DMS53 treated with DMSO at 0.1 percent for 48 hours (cell line): ENCODE results near the gene VAV2.

ENCODE experiments used
- DNase-seq: peaks from one replicate; lab custom pipeline; 2025; ENCODE audit not compliant: unreplicated experiment; lab: John Stamatoyannopoulos, UW

Gene VAV2

GRCh38 chr9:133826289-133827085, 165.6 kb downstream of the VAV2 start:
- no peak for DNase-seq

DNA sequence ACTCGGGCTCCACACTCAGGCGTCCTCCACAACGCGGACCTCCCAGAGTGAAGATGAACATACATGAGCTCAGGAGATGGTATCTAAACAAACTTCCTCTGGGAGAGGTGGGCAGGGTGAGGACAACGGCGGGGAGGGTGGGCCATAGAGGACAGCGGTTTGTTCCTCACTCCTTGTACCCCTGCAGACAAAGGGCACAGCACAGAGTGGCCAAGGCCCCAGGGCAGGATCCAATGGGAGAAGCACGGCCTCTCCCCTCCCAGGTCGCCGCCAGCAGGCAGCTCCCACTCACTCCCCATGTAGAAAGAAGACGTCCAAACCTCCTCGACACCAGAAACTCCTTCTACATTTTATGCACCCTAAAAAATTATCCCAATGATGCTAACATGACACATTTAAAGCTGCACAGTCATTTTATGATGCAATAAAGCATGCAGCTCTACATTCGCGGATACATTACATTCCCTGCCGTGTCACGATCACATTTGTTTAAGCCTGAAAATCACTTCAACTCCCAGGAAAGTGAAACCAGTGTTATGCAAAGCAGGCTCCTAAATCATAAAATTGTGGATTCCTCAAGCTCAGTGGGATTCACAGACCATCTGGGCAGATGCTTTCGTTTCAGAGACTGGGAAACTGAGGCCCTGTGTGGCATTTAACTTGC, 166.4 kb downstream of the VAV2 start:
- DNase-seq = no peak

- DNase-seq = no peak
Measured at GRCh38 chr9:133824802-133825186, 167.3 kb downstream of the VAV2 start.

- DNase-seq = no peak
Measured at GRCh38 chr9:133824106-133824801, 167.9 kb downstream of the VAV2 start.

DNA sequence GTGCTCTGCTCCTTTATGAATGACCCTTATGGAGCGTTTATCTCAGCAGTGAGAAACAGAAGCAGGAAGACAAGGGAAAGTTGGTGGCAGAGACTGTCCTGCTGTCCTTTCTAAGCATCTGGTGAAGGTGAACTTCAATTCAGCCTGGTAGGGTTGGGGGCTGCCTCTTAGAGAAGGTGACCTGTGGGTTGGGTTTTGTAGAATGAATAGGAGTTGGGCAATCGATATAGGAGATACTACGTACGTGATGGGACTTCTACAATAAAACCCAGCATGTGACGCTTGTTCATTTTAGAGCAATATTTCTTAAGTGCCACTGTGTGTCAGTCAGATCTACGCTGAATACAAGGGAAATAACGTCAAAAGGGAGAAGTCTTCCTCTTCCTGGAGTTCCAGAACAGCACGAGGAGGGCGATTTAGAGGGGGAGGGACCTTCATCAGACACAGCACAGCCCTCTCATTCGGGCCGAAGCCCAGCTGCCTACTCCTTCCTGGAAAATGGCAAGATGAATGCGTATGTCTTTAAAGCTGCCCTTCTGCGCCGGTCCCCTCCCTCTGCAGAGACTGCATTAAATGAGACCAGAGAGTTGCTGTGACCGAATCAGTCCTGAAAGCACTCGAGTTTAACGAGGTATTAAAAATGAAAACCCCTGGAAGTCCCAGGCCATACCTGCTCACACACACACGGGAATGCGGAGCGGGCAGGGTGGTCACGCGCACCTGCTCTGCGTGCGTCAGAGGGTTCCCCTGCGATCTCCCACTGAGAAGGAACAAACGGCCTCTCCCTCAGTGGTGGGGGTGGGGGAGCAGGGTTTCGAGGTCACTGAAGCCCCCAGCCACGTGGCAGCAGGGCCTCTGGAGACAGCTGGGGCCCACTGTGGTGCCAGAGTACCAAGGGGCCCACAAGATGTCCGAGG, 168.7 kb downstream of the VAV2 start:
- DNase-seq = no peak

DNA sequence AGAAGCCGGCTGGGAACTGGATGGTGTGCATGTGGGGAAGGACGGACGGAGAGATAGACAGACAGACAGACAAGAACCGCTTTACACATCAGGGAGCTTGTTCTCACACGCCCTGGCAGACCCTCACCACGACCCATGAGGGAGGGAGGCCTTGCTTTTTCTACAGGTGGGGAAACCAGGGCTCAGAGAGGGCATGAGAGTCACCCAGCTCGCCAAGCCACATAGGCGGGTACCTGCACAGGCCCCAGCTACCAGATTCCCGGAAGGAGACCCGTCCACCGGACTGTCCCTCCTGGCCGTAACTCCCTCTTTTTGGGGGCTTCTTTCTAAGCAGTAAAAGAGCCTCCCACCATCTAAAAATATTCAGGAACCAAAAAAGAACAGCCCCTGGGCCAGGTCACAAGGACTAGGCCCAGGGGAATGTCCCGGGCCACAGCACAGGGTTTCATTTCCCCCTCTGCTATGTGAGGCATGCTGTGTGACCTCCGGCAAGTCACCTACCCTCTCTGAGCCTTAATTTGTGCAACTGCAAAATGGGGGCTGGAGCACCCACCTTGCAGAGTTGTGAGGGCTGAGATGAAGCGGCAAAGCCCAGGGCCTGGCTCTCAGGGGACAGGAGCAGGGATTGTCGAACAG, 169.6 kb downstream of the VAV2 start:
- no peak for DNase-seq

DNA sequence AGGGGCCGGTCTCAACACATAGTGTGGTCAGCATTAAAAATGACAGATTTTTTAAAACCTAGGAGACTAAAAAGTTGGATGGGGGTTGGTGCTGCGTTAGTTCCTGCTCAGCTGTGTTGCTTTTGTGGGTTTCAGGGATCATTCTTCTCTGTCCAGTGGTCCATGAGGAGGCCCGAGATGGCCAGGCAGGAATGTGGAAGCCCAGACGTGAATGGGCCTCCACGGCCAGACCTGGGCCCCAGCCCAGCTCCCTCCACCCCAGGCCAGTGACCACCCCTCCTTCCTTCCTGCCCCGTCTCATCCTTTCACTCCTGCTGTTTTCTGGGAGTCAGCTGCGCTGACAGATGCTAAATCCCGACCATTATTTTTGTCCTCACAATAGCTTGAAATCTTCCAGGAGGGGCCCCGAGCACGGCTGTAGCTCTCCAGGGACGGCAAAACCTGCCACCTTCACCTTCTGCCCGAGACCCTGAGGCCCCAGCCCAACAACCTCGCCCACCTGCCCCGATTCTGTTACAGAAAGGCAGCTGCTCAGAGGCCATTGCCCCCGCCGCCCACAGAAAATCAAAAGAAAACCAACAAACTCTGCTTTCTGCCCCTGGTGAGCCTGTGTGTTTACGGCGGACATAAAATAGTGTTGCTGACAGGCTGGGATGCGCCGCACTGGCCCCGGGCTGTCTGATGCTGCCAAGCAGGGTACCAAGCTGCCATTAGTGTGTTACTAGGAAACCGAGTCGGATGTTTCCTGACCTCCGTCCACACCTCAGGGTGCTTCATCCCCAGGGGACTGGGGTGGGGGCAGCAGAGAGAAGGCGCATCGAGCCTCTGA, 170.3 kb downstream of the VAV2 start:
- no peak for DNase-seq

DNA sequence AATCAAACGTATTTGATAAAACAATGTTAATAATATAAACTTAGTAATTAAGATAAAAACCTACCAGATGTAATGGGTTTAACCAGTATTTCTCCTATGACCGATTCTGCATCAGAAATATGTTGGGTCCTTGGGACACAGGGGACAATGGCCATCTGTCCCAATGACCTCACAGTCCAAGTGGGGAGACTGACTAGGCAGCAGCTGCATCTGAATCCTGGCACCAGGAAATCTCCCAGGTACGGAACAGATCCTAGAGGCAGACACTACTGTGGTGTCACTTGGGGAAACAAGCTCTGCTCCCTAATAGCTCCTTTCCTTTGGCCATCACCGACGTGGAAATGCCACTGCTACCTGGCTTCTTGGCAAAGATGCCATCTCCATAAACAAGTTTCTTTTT, 172.2 kb downstream of the VAV2 start:
- no peak for DNase-seq

DNA sequence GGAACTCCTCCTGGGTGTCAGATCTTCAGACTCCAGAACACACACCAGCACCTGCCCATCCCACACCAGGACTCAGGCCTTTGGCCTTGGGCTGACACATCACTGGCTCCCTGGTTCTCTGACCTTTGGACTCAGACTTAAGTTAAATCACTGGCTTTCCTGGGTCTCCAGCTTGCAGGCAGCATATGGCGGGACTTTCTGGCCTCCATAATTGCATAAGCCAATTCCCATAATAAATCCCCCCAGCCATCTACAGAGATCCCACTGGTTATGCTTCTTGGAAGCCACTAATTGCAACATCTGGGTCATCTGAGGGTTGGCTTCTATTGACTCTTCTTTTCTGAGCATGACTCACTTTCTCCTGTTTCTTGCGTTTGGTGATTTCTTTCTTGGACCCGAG, 173.7 kb downstream of the VAV2 start:
- DNase-seq = no peak

GRCh38 chr9:133815781-133816180, 176.3 kb downstream of the VAV2 start:
- no peak for DNase-seq

DNA sequence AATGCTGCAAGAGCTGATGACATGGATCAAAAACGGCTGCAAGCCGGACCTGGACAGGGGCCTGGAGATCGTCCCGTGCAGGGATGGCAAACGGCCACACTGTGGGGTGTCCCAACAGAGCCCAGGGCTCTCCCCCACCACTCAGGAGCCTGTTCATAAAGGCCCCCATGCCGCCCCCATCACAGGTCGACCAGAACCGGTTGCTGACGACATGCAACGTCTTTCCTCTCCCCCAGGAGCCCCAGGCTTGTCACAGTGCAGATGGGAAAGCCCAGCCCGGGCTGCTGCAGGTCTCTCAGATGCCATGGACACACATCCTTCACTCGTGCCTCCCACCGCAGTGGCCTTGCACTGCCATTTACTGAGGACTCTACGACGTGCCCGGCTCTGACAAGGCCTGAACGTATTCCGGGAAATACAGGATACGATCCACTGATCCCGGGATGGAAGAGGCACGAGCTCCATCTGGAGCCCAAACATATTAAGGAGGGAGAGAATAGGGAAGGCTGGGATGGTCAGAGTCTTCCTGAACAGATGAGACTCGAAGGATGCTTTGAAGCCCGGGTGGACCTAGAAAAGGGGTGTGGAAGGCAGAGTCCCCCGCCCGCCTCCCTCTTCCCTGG, 177.4 kb downstream of the VAV2 start:
- DNase-seq = no peak

GRCh38 chr9:133813749-133814585, 178.2 kb downstream of the VAV2 start:
- no peak for DNase-seq

DNA sequence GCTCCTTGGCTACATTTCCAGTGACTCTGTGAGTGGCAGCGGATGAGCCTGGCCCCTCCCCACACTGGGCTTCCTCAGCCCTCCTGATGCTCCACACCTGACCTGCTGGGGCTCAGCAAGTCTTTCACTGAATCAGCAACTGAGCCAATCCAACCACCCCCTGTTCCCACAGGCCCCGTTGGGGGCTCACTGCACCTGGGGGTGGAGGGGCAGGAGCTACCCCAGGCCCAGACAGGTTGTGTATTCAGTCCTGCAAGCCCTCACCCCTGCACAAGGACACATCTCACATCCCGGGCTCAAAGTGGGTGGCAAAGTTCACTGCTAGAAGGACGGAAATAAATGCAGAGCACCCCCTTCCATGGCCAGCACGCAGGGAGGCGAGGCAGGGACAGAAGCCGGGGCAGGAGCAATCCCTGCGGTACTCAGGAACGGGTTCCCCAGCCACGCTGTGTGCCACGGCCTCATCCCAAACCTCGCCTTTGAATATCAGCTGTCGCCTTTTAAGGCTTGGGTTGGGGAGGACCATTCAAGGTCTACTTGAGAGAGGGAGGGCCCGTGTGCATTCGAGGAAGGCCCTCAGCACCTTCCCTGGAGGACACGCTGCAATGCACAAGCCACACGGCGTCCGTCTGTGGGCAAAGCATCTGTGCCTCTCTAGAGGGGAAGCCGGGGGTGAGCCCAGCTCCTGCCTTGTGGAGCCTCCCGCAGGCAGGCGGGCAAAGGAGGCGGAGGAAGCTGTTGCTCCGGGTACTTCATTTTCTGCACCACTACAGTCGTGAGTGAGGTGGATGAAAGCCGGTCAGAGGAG, 179.0 kb downstream of the VAV2 start:
- no peak for DNase-seq

DNA sequence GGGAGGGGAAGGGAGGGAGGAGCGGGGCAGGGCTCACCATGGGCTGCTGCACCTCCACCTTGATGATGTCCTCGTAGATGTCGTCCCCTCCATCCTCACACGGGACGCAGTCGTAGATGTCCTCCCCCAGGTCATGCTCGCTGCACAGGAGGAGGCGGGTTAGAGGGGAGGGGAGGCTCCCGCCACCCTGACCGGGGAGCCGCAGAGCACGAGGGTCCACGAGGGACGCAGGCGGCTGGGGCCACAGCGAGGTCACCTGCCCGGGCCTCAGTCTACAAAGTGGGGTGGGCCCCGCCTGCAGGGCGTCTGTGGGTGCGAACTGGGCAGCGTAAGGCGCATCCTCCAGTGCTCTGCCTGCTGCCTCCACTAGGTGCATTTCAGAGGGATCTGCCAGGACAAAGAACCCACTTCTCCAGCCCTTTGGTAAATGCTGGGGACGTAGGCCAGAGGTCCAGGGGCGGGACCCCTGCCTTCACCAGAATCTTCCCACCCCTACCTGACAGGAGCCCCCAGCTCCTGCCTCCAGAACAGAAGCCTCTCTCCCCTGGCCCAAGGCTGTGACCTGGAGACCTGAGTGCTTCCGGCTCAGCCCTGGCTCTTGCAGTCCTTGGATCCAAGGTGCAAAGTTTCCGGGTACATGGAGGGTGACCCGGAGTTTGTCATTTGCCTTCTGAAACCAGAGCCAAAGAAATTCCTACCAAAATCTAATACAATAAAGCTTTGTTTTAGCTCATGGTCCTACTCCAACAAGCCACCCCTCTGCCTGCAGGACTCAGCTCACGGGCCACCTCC, 179.9 kb downstream of the VAV2 start:
- no peak for DNase-seq

- no peak for DNase-seq
Measured at GRCh38 chr9:133811471-133811870, 180.7 kb downstream of the VAV2 start.

DNA sequence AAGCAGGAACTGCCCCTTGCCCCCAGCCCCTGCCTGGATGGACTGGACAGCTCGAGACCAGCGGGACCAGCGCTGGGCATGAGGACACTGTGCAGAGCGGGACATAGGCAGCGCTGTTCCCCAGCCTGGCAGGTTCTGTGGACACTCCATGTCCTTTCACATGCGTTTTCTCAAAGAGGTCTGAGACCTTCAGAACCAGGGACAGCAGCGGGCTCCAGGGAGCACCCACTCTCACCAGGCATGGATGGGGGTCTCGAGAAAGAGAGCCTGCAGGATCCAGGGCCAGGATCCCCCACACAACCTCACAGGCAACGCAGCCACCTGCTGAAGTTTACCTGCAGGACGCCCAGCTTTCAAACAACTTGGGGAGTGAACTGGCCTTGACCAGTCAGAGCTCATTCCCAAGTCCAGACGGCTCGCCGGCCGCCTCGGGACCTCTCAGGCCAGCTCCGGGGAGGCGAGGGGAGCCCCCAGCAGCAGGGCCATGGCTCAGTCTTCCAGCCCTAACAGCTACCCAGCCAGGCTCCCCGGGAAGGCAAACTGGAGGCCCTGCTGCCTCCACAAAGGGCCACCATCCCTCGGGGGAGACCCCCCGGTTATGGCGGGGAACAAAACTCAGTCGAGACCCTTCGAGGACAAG, 181.4 kb downstream of the VAV2 start:
- DNase-seq = no peak
